Right lobe of liver (tissue), 6 donors: ENCODE measurements around the gene POMT1. TPM values are rescaled to one million over a fixed set of nuclear protein-coding genes. Genes with fewer than 3 reads are reported as not detected.

ENCODE experiments used
- ATAC-seq, 4 donors: fragments of 200-7000 bp; cut with Tn5 transposase; one replicate each; pipeline ENCODE4 v1.9.1; 2020; ENCODE audit warnings: mild to moderate bottlenecking in 4 of 4, moderate library complexity in 4 of 4
- DNase-seq, 3 donors: peaks; one replicate each; pipeline ENCODE4 v3.0.0-alpha.2; 2020
- H3K27ac ChIP-seq, 3 donors: fragments of 200-600 bp; one replicate each; pipeline ENCODE4 v1.8.0; 2022
- H3K27me3 ChIP-seq, 2 donors: fragments of 200-600 bp; one replicate each; pipeline ENCODE4 v1.8.0; 2022
- H3K36me3 ChIP-seq, 4 donors: fragments of 200-600 bp; sonication (generic) in 1 of 4; one replicate each; pipeline versions ENCODE4 v1.5.1 to v1.8.0; 2017 to 2022; ENCODE audit warnings: control low read depth in 1 of 4
- H3K4me1 ChIP-seq, 4 donors: fragments of 200-600 bp; sonication (generic) in 1 of 4; one replicate each; pipeline versions ENCODE4 v1.5.1 to v1.8.0; 2017 to 2022; ENCODE audit warnings: control low read depth in 1 of 4
- H3K4me3 ChIP-seq, 3 donors: fragments of 200-600 bp; one replicate each; pipeline ENCODE4 v1.8.0; 2022
- H3K9me3 ChIP-seq, 4 donors: fragments of 200-600 bp; sonication (generic) in 1 of 4; one replicate each; pipeline versions ENCODE4 v1.5.1 to v1.8.0; 2017 to 2022; ENCODE audit warnings: control low read depth in 1 of 4
- POLR2A ChIP-seq: fragments of 450-650 bp; IDR thresholded peaks from one replicate; pipeline ENCODE4 v1.6.1; 2017; ENCODE audit warnings: antibody characterized with exemption, mild to moderate bottlenecking
- WGBS: methylation state at CpG from one replicate; pipeline ENCODE4 v1.1.6; 2018; ENCODE audit warnings: low coverage, low lambda C conversion rate; ENCODE audit not compliant: insufficient coverage; ENCODE audit errors: missing lambda C conversion rate; 5-methylcytosine and 5-hydroxymethylcytosine counted together
- intact Hi-C, 2 donors: fragments of 100-400 bp; cut with DNase I; formaldehyde crosslinking; loops; one replicate each; pipeline versions ENCODE4 v1.11.2 to v1.14.1; 2022
- total RNA-seq, 6 experiments: library from RNA; depleted of rRNA in 2 of 6; stranded (reverse); fragments of >200 nt in 2 of 6; fragmentation: NEBNext Ultra II Directional in 3 of 6; extraction: Animal tissue kit (Norgen Biotek cat#: 25700) in 3 of 6; gene quantifications; one replicate each; pipeline versions ENCODE4 v1.1.0 to v1.2.4, GENCODE V29; 2016 to 2023
- TF ChIP-seq, protein P1 (sequence below), 4 donors: fragments of 200-600 bp in 3 of 4; fragments of 450-650 bp in 1 of 4; IDR thresholded peaks; one replicate each; pipeline versions ENCODE4 v1.5.1 to v1.8.0; 2016 to 2022; ENCODE audit warnings: antibody characterized with exemption in 4 of 4, mild to moderate bottlenecking in 2 of 4
- donor health status: DM: no; HTN: yes; CAD: no.
- donor health status: DM: no; HTN: no; CAD: no.
- donor health status: DM: no; HTN: no; CAD: no.
- donor health status: DM: no; HTN: yes; CAD: no.
- donor health status: DM: no; HTN: yes; CAD: no.

Gene POMT1
- total RNA-seq, 6 experiments from 2014 or later, result 14.3 to 17.7 (median 15.7) TPM

DNA sequence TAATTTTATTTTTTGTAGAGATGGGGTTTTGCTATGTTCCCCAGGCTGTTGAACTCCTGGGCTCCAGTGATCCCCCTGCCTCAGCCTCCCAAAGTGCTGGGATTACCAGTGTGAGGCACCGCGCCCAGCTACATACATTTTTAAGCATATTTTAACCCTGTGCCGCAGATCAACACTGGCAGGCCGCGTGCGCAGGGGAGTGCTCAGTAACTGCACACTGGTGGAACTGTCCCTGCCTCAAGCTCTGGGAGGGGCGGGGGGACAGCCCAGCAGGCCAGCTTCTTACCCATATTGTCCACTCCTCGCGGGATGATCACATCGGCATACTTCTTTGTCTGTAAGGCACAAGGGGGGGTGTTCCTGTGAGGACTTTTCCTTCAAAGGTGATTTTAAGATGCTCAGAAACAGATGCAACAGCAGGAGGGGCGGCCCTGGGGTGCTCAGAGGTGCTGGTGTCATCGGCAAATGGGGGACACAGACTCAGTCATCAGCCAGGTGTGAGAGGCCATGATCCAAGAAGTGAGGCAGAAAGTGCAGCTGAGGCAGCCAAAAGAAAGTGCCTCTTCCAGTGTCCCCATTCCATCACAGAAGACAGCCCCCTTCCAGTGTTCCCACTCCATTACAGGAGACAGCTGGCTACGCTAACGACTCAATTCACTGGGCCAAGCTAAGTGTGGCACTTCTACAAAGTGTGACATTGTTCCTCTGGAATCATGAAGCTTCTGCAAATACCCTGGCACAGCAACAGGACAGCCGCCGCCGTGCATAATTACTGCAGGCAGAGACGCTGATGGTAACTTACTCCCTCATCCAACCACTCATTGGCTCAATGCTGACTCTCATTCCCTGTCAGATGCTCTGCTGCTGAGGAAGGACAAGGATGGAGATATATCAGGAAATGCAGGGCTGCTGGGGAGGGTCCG lies 23.2 kb downstream of the POMT1 start:
- intact Hi-C loops, result no loop called here
- no peak for ATAC-seq
- Histone ChIP-seq H3K36me3 (peaks cover 0 to 75% (median 35%) of the 10 kb centered on the region in 4 donors), H3K9me3 (no peaks in the 10 kb centered on the region), H3K27ac (no peak overlapping the region), H3K4me3 (no peak overlapping the region), H3K4me1 (peaks cover 0 to 7% (median 5%) of the 10 kb centered on the region in 4 donors), H3K27me3 (no peaks in the 10 kb centered on the region)
- WGBS, result 84% methylated on average over 10 of the region's 19 CpGs
- TF ChIP-seq POLR2A, result no peak
- TF ChIP-seq, protein P1, sequence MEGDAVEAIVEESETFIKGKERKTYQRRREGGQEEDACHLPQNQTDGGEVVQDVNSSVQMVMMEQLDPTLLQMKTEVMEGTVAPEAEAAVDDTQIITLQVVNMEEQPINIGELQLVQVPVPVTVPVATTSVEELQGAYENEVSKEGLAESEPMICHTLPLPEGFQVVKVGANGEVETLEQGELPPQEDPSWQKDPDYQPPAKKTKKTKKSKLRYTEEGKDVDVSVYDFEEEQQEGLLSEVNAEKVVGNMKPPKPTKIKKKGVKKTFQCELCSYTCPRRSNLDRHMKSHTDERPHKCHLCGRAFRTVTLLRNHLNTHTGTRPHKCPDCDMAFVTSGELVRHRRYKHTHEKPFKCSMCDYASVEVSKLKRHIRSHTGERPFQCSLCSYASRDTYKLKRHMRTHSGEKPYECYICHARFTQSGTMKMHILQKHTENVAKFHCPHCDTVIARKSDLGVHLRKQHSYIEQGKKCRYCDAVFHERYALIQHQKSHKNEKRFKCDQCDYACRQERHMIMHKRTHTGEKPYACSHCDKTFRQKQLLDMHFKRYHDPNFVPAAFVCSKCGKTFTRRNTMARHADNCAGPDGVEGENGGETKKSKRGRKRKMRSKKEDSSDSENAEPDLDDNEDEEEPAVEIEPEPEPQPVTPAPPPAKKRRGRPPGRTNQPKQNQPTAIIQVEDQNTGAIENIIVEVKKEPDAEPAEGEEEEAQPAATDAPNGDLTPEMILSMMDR (IDR thresholded peaks at IDR 0.05), result no peak
- DNase-seq, result no peak

DNA sequence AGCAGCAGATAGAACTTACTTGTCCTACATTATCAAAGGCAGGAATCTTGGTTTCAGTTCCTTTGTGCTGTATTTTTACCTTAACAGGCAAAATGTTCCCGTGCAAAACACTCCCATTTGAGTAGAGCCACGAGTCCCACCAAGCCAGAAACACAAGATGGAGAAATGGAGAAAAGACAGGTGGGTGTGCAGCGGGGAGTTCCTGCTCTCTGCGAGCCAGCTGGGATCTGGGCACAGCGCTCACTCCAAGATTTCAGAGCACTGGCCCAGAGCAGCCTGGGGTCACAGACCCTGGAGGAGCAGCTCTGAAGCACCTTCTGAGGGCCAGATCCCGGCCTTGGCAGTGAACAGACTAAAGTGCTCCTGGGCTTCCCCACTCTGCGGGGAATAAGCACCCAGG lies 25.5 kb downstream of the POMT1 start:
- Histone ChIP-seq H3K9me3 (no peaks in the 10 kb centered on the region), H3K4me3 (no peak overlapping the region), H3K27ac (no peak overlapping the region), H3K36me3 (peaks cover 0 to 60% (median 32%) of the 10 kb centered on the region in 4 donors), H3K27me3 (no peaks in the 10 kb centered on the region), H3K4me1 (peaks cover 0 to 10% (median 7%) of the 10 kb centered on the region in 4 donors)
- intact Hi-C loops, result no loop called here
- no peak for ATAC-seq
- TF ChIP-seq, protein P1 (IDR thresholded peaks at IDR 0.05), result no peak
- no peak for TF ChIP-seq POLR2A
- no peak for DNase-seq
- 88% methylated on average over 5 of the region's 7 CpGs for WGBS

DNA sequence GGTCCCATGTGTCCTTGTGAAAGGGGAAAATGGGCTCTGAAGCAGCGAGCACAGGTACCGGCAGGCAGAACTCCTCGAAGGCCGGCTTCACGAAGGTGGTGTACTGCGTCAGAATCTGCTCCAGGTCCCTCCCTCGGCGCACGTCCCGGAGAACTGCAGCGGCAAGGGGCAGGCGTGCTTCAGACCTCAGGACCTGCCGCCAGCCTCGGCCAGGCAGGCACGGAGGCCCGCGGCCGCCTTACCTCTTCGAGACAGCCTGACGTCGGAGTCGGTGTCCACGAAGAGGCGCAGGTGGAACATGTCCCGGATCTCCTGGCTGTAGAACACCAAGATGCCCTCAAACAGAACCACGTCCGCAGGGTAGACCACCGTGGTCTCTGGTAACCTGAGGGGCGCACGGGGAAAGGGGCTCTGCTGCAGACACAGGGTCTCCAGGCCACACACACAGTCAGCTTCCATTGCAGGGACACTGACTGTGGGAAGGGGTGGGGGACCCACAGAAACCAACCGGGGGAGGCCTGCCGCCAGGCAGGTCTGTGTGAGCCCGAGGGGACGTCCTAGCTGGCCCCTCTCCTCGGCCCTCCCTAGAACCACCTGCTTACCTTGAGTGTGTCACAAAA lies 26.3 kb downstream of the POMT1 start:
- TF ChIP-seq, protein P1 (IDR thresholded peaks at IDR 0.05), result no peak
- TF ChIP-seq POLR2A, result no peak
- ATAC-seq, result no peak
- H3K36me3 ChIP-seq, result peaks cover 0 to 52% (median 31%) of the 10 kb centered on the region in 4 donors

DNA sequence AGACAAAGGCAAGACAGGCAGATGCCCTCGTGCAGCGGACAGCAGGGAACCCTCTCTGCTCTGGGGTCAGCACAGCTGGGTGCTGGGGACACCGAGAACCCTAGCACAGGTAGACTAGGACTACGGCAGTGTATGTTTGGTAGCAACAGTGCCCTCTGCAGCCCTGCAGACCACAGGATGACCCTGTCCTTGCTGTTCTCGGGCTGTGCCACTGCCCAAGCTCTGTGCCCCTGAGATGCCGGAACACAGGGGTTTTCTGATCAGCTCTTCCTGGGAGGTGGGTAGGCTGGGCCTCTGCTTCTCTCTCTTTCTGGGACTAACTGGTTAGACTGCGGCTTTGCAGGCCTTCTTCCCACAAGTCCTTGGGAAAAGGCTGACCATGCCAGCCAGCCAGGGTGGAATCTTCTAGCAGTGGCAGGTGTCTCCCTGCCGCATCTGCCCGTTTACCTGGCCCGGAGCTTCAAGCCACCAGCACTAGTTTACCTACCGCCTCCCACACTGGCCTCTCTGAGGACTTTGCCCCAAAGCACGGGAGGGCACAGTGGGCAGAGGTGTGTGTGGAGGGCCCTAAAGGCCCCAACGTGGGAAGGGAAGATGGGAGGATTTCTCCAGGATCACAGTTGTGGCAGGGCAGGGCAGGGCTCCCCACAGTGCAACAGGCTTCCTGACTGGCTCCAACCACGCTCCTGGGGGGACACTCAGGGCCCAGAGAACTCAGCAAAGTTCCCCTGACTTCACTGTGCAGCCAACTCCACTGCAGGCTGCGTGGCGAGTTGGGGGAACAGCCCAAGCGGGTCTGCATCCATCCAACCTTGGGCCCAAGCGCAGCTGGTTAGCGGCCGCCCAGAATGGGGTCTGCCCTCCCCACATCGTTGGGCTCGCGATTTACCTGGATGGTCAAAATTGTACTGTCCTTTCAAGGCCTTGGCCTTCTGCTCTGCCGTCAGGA lies 27.2 kb downstream of the POMT1 start:
- intact Hi-C loops, result no loop called here
- H3K36me3 ChIP-seq, result peaks cover 0 to 43% (median 25%) of the 10 kb centered on the region in 4 donors
- H3K4me1 ChIP-seq, result peaks cover 0 to 19% (median 7%) of the 10 kb centered on the region in 4 donors
- peak overlapping the region; percentile 70 to 86 (median 70) for H3K27ac ChIP-seq
- H3K4me3 ChIP-seq, result peak overlapping the region; percentile 97 to 100 (median 99)
- H3K27me3 ChIP-seq, result no peaks in the 10 kb centered on the region
- DNase-seq (peak; percentile 67 to 87 (median 85)), ATAC-seq (peak; percentile 67 to 76 (median 70))
- no peaks in the 10 kb centered on the region for H3K9me3 ChIP-seq
- TF ChIP-seq, protein P1 (IDR thresholded peaks at IDR 0.05), result no peak
- TF ChIP-seq POLR2A, result peak; percentile 9
- 29% methylated on average over 3 of the region's 24 CpGs for WGBS

More for the DNA sequence above, 26.3 kb downstream of the POMT1 start:
- intact Hi-C loops, result no loop called here
- DNase-seq, result peak in 1 of 3 donors; percentile 49
- WGBS, result 82% methylated on average over 2 of the region's 35 CpGs
- Histone ChIP-seq H3K4me3 (no peak overlapping the region), H3K4me1 (peaks cover 0 to 12% (median 7%) of the 10 kb centered on the region in 4 donors), H3K27ac (peak overlapping the region in 1 of 3 donors; percentile 86), H3K27me3 (no peaks in the 10 kb centered on the region), H3K9me3 (no peaks in the 10 kb centered on the region)
